GM18909 (cell line): ENCODE data around the gene MCMBP.
"Not testable (repeated sequence)": the region's sequence is repeated elsewhere in the genome, so short reads cannot be mapped to it uniquely, and the experiment has no call there.

ENCODE experiments used
- ATAC-seq: cut with Tn5 transposase; IDR thresholded peaks from one replicate; pipeline ENCODE4 v1.9.1; 2021; ENCODE audit warnings: mild to moderate bottlenecking; ENCODE audit not compliant: unreplicated experiment, poor library complexity

MCMBP gene, protein sequence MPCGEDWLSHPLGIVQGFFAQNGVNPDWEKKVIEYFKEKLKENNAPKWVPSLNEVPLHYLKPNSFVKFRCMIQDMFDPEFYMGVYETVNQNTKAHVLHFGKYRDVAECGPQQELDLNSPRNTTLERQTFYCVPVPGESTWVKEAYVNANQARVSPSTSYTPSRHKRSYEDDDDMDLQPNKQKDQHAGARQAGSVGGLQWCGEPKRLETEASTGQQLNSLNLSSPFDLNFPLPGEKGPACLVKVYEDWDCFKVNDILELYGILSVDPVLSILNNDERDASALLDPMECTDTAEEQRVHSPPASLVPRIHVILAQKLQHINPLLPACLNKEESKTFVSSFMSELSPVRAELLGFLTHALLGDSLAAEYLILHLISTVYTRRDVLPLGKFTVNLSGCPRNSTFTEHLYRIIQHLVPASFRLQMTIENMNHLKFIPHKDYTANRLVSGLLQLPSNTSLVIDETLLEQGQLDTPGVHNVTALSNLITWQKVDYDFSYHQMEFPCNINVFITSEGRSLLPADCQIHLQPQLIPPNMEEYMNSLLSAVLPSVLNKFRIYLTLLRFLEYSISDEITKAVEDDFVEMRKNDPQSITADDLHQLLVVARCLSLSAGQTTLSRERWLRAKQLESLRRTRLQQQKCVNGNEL

DNA sequence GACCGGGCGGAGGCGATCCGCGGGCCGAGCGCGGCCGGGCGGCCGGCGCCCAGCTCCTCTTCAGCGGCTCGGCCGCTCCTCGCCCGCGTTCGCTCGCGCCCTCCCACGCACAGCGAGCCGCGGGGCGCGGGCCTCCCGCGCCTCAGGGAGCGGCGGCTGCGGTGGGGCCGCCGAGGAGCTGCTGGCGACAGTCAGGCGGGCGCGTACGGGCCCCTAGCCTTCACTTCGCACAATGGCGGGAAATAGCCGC, at the start of gene MCMBP:
Gene MCMBP (minus strand): TSS at position 234 of the 250 bp plus-strand sequence. CDS start 259 bp downstream, outside the sequence.
- peak; percentile 34 for ATAC-seq

DNA sequence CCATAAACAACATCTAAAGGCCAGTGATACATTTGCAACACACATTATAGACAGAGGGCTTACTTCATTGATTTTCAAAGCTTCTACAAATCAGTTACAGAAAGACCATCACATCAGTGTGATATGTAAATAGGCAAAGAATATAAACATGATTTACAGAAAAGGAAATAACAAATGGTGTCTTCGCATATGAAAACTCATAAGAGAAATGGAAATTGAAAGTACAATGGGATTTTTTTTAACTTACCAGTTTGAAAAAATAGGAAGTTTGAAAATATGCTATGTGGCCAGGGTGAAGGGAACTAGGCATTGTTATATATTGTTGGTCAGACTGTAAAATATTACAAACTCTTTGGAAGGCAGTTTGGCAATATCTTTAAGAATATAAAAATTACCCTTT, 47.2 kb upstream of the MCMBP start:
- ATAC-seq, result peak; percentile 77

DNA sequence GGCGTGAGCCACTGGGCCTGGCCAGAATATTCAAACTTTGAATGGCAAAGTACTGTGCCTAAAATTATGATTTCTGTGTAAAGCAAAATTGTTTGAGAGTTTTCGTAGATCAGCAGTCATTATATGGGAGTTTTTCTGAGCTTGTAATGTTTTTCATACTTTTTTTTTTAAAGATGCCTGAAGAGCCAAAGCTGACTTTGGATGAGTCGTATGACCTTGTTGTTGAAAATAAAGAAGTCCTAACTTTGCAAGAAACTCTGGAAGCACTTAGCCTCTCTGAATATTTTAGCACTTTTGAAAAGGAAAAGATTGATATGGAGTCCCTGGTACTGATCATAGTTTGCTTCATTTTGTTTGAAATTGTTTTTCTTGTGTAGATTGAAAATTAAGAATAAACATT, 46.6 kb upstream of the MCMBP start:
- ATAC-seq, result no peak

DNA sequence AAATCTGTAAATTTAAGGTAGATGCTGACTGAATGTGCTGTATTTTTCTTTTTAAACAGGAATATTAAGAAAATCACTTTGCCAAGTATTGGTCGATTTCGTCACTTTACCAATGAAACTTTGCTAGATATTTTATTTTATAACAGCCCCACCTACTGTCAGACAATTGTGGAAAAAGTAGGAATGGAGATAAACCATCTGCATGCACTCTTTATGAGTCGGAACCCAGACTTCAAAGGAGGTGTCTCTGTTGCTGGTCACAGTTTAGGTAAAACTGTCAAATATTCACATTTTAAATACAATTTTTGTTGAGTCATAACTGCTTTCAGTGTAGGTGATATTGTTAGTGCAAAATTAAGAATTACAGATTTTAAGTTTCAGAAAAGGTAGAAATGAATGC, 45.1 kb upstream of the MCMBP start:
- ATAC-seq, result no peak

DNA sequence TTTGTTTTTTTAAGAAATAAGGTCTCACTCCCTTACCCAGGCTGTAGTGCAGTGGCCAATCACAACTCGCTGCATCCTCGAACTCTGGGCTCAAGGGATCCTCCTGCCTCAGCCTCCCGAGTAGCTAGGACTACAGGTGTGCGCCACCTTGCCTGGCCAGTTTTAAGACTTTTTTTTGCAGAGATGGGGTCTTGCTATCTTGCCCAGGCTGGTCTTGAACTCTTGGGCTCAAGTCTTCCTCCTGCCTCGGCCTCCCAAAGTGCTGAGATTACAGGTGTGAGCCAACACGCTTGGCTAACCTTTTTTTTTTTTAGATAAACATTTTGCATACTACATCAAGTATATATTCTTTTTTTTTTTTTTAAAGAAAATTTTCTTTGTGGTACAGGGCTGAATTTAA, 38.0 kb upstream of the MCMBP start:
- ATAC-seq, result no peak

DNA sequence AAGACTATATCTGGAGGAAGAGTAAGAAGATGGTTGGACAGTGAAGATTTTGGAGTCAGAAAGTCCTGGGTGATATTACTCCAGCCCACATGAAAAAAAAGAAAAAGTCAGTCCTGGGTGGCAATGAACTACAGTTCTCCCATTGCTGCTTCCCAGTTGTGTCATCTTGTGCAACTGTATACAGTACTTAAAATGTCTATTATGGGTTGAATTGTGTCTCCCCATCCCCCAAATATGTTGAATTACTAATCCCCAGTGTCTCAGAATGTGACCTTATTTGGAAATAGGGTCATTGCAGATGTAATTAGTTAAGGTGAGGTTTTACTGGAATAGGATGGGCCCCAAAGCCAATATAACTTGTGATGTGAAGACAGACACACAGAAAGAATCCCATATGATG, 35.5 kb upstream of the MCMBP start:
- no peak for ATAC-seq

DNA sequence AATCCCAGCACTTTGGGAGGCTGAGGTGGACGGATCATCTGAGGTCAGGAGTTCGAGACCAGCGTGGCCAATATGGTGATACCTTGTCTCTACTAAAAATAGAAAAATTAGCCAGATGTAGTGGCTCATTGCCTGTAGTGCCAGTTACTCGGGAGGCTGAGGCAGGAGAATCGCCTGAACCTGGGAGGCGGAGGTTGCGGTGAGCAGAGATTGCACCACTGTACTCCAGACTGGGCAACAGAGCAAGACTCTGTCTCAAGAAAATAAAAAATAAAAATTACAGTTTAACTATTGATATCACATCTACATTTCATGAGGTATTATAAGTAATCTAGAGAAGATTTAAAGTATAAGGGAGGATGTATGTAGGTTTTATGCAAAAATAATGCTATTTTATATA, 35.1 kb upstream of the MCMBP start:
- not testable (repeated sequence) for ATAC-seq

DNA sequence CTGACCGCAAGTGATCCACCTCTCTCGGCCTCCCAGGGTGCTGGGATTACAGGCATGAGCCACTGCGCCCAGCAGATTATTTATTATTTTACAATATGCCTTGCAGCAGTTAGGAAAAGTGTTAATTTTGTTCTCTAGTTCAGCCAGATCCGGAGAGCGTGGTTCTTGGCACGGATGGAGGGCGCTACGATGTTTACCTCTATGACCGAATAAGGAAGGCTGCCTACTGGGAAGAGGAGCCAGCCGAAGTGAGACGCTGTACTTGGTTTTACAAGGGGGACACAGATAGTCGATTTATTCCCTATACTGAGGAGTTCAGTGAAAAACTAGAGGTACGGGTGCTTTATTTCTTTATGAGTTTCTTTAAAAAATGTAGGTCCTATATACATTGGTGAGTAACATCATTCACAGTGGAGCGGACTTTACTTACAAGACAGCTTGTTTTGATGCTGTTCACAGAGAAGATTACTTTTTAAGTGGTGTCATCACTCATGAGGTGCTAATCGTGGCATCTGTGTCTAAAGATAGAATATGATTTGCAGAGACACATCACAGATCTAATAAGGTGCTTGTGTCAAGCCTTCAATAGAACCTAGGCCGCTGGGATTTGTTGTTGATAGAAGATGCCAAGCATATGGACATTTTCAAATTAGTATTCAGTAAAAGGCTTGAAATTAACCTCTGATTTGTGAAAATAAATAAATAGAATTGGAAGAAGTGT, 31.5 kb upstream of the MCMBP start:
- no peak for ATAC-seq

DNA sequence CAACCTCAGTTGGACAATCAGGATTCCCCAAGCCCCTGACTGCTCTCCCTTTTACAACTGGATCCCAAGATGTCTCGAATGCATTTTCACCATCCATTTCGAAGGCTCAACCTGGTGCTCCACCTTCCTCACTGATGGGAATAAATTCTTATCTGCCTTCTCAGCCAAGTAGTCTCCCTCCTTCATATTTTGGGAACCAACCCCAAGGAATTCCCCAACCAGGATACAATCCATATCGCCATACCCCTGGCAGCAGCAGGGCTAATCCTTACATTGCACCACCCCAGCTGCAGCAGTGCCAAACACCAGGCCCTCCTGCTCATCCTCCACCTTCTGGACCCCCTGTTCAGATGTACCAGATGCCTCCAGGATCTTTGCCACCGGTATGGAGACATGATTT, 25.9 kb upstream of the MCMBP start:
- ATAC-seq, result no peak

DNA sequence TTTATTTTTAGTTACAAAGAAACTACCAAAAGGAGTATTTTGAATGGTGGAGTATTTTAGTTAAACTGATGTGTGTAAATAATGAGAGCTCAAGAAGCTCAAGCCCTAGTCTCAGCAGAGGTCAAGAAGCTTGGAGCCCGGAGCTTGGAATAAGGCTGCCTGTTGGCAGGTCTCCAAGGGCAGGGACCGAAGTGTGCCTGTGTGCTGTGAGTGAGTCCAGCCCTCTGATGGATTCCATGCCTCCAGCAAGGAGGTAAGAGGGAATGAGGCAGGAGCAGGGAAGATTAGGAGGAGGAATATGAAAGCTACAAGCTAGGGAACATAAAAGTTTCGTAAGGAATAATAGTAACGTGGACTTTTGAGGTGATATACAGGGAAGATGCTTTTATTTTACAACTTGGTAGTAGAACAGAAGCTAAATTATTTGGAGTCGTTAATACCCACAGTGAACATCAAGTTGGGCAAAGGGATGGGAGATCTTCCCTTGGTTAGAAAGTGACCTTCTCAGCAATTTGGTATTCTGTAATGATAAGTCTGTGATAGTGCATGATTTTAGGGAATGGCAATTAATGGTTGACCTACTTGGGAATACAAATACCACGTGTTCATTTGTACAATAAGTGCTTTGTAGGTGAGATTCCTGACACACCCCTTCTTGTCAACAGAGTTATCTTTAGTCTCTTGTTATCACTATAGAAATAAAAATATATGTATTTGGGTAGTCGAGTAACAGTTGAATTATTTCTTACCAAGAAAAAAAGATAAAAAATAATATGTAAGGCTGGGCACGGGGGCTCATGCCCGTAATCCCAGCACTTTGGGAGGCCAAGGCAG, 24.5 kb upstream of the MCMBP start:
- ATAC-seq, result no peak

DNA sequence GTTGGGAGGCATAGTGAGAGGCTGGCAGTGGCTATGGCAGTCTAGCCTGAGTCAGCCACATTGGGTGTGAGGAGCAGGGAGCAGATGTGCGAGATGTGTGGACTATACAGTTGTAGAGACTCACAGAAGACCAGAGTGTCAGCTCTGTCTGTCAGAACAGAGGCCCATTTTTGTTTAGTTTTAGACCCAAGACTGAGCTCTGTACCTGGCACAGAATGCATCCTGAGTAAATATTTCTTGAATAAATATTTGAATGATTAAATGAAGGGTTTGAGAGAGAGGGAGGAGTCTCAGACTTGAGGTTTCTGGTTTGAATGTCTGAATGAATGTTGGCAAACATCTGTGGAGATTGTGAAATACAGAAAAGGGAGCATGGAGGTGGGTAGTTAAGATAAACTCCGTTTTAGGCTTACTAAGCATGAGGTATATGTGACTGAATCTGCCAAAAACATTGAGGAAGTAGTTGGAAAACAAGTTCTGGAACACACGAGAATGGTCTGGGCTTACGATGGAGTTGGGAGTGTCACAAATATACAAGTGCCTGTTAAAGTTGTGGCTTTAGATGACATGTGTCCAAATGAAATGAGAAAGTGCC, 23.5 kb upstream of the MCMBP start:
- no peak for ATAC-seq

DNA sequence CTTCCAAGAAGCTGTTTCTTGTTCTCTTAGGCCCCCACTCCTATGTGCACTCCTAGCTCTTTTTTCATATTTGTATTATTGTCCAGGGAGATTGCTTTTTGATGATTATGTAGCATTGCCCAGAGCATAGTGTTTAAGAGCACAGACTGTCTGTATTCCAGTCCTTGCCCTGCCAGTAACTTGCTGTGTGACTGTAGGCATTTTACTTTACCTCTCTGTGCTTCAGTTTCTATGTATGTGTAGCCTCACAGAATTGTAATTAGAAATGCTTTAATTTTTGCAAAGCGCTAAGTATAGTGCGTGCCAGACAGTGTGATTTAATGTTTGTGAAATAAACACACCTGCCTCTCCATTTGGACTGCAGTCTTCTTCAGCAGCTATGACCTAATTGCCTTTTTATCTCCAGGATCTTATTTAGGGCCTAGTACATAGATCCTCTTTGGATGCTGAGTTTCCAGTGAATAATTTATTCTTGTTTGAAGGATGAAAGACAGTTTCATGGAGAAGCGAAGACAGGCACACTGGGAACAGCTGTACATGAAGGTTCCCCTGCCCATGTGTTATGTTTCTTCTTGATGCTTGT, 21.3 kb upstream of the MCMBP start:
- ATAC-seq, result no peak

DNA sequence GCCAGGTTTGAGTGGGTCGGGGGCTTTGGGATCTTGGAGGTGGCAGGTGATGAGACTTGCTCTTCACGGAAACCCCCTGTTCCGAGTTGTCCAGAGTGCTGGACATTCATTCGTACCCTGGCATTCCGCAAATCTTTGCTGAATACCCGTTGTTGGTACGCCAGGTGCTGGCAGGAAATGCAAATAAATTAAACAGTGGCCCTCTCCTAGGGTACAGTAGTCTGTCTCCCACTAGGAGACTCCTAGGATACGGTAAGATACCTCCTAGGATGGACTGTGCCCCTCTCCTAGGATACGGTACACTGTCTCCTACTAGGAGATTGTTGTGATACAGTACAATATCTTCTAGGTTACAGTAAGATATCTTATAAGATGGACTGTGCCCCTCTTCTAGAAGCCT, 20.4 kb upstream of the MCMBP start:
- ATAC-seq, result no peak

DNA sequence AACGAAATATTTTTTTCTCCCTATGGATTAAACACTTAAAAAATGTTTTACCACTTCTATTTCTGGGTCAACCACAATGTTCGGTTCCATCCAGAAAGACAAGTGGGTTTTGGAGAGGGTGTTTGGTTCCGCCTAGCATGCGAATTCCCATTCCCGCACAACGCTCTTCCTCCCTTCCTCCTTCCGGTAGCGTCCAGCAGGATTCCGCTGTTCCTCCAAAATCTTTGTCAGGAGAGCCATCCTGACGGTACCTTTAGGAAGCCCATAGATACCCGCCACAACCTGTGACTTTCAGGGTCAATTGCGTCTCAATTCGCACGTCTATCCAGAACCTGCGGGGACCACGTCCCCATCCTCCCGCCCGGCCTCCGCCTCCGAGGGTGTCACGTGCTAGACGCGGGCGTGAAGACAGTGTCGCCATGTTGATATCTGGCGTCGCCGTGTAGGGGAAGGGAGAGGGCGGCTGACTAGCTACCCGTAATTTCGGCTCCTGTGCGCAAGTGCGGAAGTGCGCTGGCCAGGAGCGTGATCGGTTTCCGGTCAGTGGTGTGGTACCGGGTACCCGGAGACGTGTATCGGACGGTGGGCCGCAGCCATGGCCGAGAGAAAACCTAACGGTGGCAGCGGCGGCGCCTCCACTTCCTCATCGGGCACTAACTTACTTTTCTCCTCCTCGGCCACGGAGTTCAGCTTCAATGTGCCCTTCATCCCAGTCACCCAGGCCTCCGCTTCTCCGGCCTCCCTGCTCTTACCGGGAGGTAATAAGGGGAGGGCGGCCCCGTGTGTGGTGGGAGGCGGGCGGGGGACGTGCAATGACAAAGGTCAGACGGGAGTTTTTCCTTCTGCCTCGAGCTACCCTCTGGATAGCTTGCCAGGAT, 19.8 kb upstream of the MCMBP start, which contains the start of gene SEC23IP:
Gene SEC23IP (plus strand): TSS at position 543 of the 878 bp plus-strand sequence. CDS start 53 bp downstream, at position 596.
- ATAC-seq, result peak; percentile 99

DNA sequence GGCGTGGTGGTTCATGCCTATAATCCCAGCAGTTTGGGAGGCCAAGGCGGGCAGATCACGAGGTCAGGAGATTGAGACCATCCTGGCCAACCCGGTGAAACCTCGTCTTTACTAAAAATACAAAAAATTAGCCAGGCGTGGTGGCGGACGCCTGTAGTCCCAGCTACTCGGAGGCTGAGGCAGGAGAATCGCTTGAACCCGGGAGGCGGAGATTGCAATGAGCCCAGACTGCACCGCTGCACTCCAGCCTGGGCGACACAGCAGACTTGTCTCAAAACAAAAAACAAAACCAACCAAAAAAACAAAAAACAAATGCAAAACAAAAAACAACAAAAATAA, 19.2 kb upstream of the MCMBP start:
- ATAC-seq, result not testable (repeated sequence)

DNA sequence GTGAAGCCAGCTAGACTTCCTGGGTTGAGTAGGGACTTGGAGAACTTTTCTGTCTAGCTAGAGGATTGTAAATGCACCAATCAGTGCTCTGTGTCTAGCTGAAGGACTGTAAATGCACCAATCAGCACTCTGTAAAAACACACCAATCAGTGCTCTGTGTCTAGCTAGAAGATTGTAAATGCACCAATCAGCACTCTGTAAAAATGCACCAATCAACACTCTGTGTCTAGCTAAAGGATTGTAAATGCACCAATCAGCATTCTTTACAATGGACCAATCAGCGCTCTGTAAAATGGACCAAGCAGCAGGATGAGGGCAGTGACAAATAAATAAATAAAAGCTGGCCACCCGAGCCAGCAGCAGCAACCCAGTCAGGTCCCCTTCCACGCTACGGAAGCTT, 17.7 kb upstream of the MCMBP start:
- ATAC-seq, result not testable (repeated sequence)

DNA sequence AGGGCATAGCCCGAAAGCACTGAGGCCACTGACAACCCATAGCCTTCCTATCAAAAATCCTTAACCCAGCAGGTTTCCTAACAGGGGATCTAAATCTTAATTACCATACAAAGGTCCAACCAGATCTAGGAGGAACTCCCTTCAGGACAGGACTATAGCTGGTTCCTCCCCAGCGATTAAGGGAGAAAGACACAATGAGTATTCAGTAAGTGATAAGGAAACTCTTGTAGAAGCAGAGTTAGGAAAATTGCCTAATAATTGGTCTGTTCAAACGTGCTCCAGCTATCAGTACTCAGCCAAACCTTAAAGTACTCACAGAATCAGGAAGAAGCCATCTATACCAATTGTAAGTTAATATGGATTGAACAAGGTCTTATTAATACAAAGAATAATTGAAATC, 16.6 kb upstream of the MCMBP start:
- ATAC-seq, result not testable (repeated sequence)

DNA sequence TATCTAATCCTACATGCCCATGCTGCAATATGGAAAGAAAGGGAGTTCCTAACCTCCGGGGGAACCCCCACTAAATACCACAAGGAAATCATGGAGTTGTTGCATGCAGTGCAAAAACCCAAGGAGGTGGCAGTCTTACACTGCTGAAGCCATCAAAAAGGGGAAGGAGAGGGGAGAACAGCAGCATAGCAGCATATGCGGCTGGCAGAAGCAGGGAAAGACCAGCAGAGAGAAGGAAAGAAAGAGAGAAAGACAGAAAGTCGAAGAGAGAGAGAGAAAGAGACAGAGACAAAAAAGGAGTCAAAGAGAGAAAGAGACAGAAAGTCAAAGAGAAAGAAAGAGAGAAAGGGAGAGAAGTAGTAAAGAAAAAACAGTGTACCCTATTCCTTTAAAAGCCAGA, 16.1 kb upstream of the MCMBP start:
- not testable (repeated sequence) for ATAC-seq

DNA sequence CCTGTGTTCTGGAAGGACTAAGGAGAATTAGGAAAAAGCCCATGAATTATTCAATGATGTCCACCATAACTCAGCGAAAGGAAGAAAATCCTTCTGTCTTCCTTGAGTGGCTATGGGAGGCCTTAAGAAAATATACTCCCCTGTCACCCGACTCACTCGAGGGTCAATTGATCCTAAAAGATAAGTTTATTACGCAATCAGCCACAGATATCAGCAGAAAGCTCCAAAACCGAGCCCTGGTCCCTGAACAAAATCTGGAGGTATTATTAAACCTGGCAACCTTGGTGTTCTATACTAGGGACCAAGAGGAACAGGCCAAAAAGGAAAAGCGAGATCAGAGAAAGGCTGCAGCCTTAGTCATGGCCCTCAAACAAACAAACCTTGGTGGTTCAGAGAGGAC, 13.4 kb upstream of the MCMBP start:
- not testable (repeated sequence) for ATAC-seq
